Measurements from ENCODE around the gene IRAK2. TPM values are rescaled to one million over a fixed set of nuclear protein-coding genes. Genes with fewer than 3 reads are reported as not detected.

Gene IRAK2
- polyA plus RNA-seq, 3 donors: 0.78 to 2.0 (median 1.5) TPM

- no peak overlapping the region for H2AFZ ChIP-seq (ENCODE audit: insufficient read depth, low read depth, low read length, poor library complexity, severe bottlenecking)
- no peaks in the 10 kb centered on the region for H4K20me1 ChIP-seq (ENCODE audit: insufficient read depth, low read length)
- TF ChIP-seq, protein P1, sequence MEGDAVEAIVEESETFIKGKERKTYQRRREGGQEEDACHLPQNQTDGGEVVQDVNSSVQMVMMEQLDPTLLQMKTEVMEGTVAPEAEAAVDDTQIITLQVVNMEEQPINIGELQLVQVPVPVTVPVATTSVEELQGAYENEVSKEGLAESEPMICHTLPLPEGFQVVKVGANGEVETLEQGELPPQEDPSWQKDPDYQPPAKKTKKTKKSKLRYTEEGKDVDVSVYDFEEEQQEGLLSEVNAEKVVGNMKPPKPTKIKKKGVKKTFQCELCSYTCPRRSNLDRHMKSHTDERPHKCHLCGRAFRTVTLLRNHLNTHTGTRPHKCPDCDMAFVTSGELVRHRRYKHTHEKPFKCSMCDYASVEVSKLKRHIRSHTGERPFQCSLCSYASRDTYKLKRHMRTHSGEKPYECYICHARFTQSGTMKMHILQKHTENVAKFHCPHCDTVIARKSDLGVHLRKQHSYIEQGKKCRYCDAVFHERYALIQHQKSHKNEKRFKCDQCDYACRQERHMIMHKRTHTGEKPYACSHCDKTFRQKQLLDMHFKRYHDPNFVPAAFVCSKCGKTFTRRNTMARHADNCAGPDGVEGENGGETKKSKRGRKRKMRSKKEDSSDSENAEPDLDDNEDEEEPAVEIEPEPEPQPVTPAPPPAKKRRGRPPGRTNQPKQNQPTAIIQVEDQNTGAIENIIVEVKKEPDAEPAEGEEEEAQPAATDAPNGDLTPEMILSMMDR (IDR thresholded peaks at IDR 0.05): no peak
- peak in 1 of 3 donors; percentile 38 for DNase-seq
- H3K27me3 ChIP-seq (ENCODE audit: control insufficient read depth in 2 of 2, insufficient read depth in 2 of 2, low read length in 2 of 2): no peaks in the 10 kb centered on the region
- no peak overlapping the region for H3K4me3 Mint-ChIP-seq
- H3K36me3 Mint-ChIP-seq: peaks cover 22 to 23% of the 10 kb centered on the region in 2 donors
- H3K9ac ChIP-seq (ENCODE audit: insufficient read depth, low read length, poor library complexity, severe bottlenecking): no peak overlapping the region
- peak overlapping the region; percentile 87 to 99 (median 90) for H3K27ac Mint-ChIP-seq
- H3K4me2 ChIP-seq (replicated peaks; ENCODE audit: extremely low read depth, low read length, poor library complexity, severe bottlenecking): no peak overlapping the region
- no peaks in the 10 kb centered on the region for H3K9me3 ChIP-seq (replicated peaks in 1 of 2; ENCODE audit: control insufficient read depth in 1 of 2, insufficient read depth in 1 of 2, low read length in 2 of 2)
- H3K27me3 Mint-ChIP-seq (ENCODE audit: low read depth in 3 of 3): peaks cover 0 to 5% (median 0%) of the 10 kb centered on the region in 3 donors
- H3K79me2 ChIP-seq (ENCODE audit: insufficient read depth, low read length): no peaks in the 10 kb centered on the region
- H3K4me3 ChIP-seq (replicated peaks in 1 of 3; ENCODE audit: low read depth in 2 of 3, low read length in 3 of 3): no peak overlapping the region
- H3K27ac ChIP-seq (ENCODE audit: low read depth in 1 of 2, low read length in 2 of 2): peak overlapping the region in 1 of 2 donors; percentile 87
- WGBS (ENCODE audit: insufficient coverage): 33% methylated on average over 1 of the region's 4 CpGs
- intact Hi-C loops (cut with micrococcal nuclease): loop anchor here in 1 of 2 donors (5.0 kb wide), 1 partner anchor 36 kb away; the partner anchor contains the start of gene IRAK2
- peaks cover 53 to 58% of the 10 kb centered on the region in 2 donors for H3K4me1 ChIP-seq (ENCODE audit: control insufficient read depth in 1 of 2, insufficient read depth in 2 of 2, low read length in 2 of 2)
- H3K4me1 Mint-ChIP-seq: peaks cover 55% of the 10 kb centered on the region
- peaks cover 0 to 4% of the 10 kb centered on the region in 2 donors for H3K36me3 ChIP-seq (replicated peaks in 1 of 2; ENCODE audit: control insufficient read depth in 1 of 2, insufficient read depth in 2 of 2, low read length in 2 of 2)
- H3K9me3 Mint-ChIP-seq: peaks cover 0 to 2% (median 0%) of the 10 kb centered on the region in 7 donors
Observed at GRCh38 chr3:10198226-10198625, 33.5 kb downstream of the IRAK2 start.

DNA sequence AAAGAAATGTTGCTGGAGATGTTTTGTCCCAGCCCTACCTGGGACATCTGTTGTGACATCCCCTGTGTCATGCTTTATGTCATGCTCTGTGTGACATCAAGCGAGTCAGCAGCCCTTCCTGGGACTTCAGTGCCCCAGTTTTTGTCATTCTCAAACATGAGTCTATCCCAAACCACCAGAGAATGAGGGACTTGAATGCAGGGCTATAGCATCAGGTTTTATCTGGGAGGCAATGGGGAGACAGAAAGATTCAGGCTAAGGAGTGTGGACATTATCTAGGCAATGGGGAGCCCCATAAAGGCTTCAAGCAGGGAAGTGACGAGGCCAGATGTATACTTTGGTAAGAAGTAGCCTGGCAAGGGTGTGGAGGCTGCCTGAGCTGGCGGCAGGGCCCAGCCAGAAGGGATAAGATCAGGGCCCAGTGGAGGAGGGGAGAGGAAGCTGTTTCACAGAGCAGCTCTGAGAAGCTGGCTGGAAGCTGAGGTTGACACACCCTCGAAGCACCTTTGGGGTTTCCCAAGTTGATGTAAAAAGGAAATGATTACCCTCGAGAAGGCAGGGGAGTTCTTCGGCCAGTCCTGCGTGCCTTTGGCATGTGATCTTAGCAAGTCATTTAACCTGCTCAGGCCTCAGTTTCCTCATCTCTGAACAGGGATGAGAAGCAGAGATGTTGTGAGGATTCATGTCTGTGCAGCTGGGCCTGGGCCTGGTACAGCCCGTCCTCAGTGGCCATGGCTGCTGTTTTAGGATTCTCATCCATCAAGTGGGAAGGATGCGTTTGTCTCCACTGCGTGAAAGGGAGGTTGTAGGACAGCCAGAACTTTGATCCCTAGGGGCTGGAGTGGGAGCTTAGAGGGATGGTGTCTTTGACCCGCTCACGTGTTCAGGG lies 34.3 kb downstream of the IRAK2 start:
- no peaks in the 10 kb centered on the region for H3K27me3 ChIP-seq (ENCODE audit: control insufficient read depth in 2 of 2, insufficient read depth in 2 of 2, low read length in 2 of 2)
- H3K9ac ChIP-seq (ENCODE audit: insufficient read depth, low read length, poor library complexity, severe bottlenecking): peak overlapping the region; percentile 50
- peak overlapping the region; percentile 73 to 87 for H3K27ac ChIP-seq (ENCODE audit: low read depth in 1 of 2, low read length in 2 of 2)
- Mint-ChIP-seq H3K36me3 (peaks cover 18 to 25% of the 10 kb centered on the region in 2 donors), H3K4me1 (peaks cover 48% of the 10 kb centered on the region), H3K27ac (peak overlapping the region; percentile 87 to 99 (median 90)), H3K27me3 (ENCODE audit: low read depth in 3 of 3) (peaks cover 0 to 6% (median 0%) of the 10 kb centered on the region in 3 donors), H3K4me3 (peak overlapping the region in 1 of 2 donors; percentile 21), H3K9me3 (peaks cover 0 to 2% (median 0%) of the 10 kb centered on the region in 7 donors)
- H2AFZ ChIP-seq (ENCODE audit: insufficient read depth, low read depth, low read length, poor library complexity, severe bottlenecking): no peak overlapping the region
- H3K36me3 ChIP-seq (replicated peaks in 1 of 2; ENCODE audit: control insufficient read depth in 1 of 2, insufficient read depth in 2 of 2, low read length in 2 of 2): peaks cover 0 to 4% of the 10 kb centered on the region in 2 donors
- no peaks in the 10 kb centered on the region for H3K79me2 ChIP-seq (ENCODE audit: insufficient read depth, low read length)
- WGBS (ENCODE audit: insufficient coverage): 17% methylated on average over 7 of the region's 12 CpGs
- H3K4me2 ChIP-seq (replicated peaks; ENCODE audit: extremely low read depth, low read length, poor library complexity, severe bottlenecking): peak overlapping the region; percentile 5
- H3K4me1 ChIP-seq (ENCODE audit: control insufficient read depth in 1 of 2, insufficient read depth in 2 of 2, low read length in 2 of 2): peaks cover 45 to 51% of the 10 kb centered on the region in 2 donors
- intact Hi-C loops (cut with micrococcal nuclease): loop anchor here in 1 of 2 donors (5.0 kb wide), 1 partner anchor 37 kb away; the partner anchor contains the start of gene IRAK2
- no peaks in the 10 kb centered on the region for H4K20me1 ChIP-seq (ENCODE audit: insufficient read depth, low read length)
- peak; percentile 87 to 99 (median 89) for DNase-seq
- H3K4me3 ChIP-seq (replicated peaks in 1 of 3; ENCODE audit: low read depth in 2 of 3, low read length in 3 of 3): no peak overlapping the region
- TF ChIP-seq, protein P1 (IDR thresholded peaks at IDR 0.05): no peak
- no peaks in the 10 kb centered on the region for H3K9me3 ChIP-seq (replicated peaks in 1 of 2; ENCODE audit: control insufficient read depth in 1 of 2, insufficient read depth in 1 of 2, low read length in 2 of 2)

Data from CD14-positive monocyte (primary cell).